Myocyte (in vitro differentiated cells): Measurements from ENCODE around the gene B3GAT3. TPM values are rescaled to one million over a fixed set of nuclear protein-coding genes. Genes with fewer than 3 reads are reported as not detected.
"Not testable (repeated sequence)": the region's sequence is repeated elsewhere in the genome, so short reads cannot be mapped to it uniquely, and the experiment has no call there.

Experiments
- DNase-seq: peaks from one replicate; pipeline ENCODE4 v3.0.0-alpha.2; 2012; ENCODE audit warnings: low read depth
- total RNA-seq: library from RNA; depleted of rRNA; stranded (reverse); fragments of >200 nt; gene quantifications from 2 replicates; pipeline ENCODE4 v1.2.3, GENCODE V29; 2014

Gene B3GAT3
- total RNA-seq, 1 donor from 2014 or later: 52.6 TPM

DNA sequence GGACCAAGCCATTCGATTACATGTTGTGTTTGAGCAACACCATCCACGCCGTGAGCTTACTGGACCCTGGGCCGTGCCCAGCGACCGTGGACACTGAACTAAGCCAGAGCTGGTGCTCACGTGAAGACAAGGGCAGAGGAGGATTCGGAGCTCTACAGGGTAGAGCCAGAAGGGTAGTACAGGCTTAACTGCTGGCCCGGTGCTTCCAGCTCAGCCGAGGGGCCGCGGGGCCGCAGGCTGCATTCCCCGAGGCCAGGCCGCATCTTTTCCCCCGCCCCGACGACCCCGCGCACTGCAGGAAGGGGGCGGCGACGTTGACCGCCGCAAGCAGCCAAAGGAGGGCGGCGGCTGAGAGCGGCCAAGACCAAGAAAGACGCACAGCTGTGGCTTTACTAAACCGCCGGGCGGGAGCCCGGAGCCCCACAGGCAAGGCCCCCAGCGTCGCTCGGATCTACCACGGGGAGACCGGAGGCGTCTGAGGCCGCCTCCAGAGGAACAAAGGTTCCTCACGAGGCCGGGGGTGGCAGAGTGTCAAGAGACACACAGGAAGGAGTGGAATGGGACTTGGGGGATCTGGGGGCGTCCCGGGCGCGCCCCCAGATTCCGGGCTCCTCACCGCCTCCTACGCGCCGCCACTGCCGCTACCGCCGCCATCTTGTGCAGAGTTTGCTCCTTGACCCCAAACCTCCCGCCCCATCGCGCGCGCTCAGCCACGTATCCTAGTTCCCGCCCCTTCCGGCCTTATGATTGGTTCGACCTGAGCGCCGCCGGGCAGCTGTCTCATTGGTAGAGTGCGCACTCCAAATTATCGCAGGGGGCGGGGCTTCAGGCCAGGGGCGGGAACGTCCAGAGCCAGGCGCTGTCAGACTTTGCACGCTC is 24.4 kb upstream of the B3GAT3 start, which contains the start of gene GANAB:
TSS of gene GANAB (minus strand) at position 668 of the 879 bp plus-strand sequence. CDS start at position 654, 14 bp downstream.
- peak; percentile 99 for DNase-seq

DNA sequence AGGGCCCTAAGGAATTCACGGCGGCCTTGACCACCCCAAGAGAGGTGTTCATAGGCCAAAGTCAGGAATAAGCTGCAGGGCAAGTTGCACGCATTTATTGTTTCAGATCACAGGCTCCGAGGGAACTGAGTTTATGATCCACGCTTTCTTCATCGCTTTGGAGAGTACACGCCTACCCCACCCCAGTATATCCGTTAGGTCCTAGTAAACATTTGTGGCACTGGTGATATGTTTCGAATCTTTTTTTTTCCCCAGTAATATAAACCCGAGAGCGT is 23.8 kb upstream of the B3GAT3 start:
- DNase-seq: no peak

DNA sequence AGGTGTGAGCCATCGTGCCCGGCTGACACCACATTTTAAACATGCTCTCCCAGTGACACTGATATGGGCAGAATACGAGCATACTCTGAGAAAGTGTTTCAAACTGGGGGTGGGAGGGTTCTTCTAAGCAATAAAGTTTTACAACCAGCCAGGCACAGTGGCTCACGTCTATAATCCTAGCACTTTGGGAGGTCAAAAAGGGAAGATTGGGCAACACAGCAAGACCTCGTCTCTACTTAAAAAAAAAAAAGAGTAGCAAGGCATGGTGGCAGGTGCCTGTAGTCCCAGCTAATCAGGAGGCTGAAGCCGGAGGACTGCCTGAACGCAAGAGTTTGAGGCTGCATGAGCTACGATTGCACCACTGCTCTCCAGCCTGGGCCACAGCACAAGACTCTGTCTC is 22.4 kb upstream of the B3GAT3 start:
- DNase-seq: no peak

DNA sequence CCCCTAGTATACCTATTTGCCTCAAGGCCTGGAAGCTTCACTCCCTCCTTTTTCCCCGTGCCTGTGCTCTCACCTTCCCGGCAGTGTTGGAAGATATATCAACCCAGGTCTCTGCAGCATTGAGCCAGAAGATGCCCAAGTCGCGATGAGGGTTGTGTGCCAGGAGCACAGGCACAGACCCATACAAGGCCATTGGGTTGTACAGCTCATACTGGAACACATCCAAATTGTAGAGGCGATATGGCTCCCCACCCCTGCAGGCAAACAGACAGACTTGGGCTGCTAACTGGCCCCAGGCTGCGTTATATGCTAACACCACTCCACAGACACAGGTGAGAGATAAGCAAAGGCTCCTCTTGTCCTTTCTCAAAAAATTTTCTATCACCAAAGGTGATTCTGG is 10.7 kb upstream of the B3GAT3 start:
- DNase-seq: no peak

DNA sequence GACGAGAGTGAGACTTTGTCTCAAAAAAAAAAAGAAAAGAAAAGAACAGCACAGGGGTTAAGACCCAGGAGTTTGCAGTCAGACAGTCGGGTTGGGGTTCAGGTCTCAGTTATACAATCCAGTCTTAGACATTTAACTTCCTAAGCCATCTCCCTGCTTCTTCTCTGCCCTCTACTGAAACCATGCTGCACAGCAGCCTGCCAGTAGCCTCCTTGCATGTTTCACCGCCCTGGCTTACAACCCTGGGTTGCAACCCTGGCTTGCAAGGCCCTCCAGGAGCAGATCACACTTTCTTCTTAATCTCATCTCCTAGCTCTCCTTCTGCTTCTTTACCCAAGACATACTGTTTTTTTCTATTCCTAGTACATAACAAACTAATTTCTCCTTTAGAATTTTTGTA is 5.9 kb upstream of the B3GAT3 start:
- DNase-seq: no peak

DNA sequence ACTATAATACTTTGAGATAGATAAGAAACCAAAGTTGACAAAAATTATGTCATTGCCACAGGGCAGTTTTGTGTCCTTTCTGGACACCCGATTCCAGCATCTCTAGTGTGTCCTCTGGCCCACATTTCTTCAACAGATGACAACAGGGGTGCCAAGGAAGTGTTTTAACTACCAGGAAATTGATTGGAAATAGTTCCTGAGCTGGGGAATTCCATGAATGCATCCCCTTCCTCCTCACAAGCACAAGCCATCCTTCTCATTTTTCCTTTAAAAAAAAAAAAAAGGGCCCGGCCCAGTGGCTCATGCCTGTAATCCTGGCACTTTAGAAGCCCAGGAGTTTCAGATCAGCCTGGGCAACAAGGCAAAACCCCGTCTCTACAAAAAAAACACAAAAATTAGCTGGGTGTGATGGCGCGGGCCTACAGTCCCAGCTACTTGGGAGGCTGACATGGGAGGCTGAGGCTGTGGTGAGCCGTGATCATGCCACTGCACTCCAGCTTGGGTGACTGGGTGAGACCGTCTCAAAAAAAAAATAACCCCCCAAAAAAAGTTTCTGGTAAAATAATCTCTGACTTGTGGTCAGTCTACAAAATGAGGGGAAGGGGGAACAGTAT is 797 bp upstream of the B3GAT3 start:
- no peak for DNase-seq

DNA sequence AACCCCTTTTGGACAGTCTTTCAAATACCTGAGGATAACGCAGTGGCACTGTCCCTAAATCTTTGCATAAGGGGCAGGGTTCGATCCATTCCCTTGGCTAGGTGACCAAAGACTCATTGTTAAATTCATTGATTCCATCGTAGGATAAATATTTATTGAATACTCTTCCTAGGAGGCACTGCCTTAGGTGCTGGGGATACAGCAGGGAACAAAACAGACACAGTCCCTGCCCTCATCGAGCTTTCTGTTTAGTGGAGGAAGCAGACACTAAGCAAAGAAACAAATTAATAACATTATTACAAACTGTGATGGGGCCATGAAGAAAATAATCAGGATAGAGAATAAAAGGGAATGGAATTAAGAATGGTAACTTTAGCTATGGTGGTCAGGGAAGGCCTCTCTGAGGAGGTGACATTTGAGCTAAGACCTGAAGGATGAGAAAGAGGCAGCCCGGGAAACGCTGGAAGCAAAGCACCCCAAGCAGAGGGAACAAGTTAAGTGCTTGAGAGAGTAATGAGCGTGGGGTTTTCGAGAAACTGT is 689 bp downstream of the B3GAT3 start:
- DNase-seq: no peak

DNA sequence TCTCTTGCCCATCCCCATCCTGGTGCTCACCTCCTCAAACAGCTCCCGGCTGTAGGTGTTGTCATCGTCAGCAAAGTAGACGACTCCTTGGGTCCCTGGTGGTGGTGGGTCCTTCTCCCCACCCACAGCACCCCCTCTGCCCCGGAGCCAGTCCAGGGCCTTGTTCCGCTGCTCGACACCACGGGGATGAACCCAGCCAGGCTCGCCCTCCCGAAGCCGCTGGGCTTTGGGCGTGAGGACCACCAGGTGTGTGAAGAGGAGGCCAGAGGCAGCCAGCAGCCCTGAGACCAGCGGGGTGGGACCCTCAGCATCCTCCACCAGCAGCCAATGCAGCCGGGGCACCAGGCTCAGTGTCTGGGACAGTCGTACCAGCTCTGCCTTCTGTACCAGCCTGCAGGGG is 4.8 kb downstream of the B3GAT3 start:
- DNase-seq: not testable (repeated sequence)

DNA sequence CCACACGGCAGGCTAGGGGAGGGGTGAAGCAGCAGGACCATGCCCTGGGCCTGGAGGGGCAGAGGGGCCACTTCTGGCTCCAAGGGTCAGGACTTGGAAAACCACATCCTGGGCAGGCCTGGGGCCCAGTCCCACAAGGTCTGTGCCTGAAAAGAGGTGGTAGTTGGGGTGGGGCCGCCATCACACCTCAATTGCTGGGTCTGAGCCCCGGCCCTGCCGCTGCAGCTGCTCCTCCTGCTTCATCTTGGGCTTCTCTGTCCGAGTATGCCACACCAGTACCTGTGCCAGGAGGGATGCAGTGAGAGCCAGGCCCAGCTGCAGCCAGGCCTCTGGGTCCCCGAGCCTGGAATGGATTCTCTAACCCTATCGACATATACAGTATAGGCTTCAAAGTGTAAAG is 6.3 kb downstream of the B3GAT3 start:
- no peak for DNase-seq

DNA sequence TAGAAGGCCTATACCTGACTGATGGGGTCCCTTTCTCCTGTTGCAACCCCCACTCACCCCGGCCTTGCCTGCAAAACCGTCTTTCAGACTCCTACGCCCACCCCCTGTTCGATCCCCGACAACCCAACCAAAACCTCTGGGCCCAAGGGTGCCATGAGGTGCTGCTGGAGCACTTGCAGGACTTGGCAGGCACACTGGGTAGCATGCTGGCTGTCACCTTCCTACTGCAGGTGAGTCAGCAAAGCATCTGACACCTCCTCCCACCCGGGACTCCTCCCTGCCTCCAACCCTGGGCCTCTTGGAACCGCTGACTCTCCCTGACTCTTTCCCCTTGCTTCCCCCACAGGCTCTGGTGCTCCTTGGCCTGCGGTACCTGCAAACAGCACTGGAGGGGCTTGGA is 7.5 kb downstream of the B3GAT3 start:
- no peak for DNase-seq

DNA sequence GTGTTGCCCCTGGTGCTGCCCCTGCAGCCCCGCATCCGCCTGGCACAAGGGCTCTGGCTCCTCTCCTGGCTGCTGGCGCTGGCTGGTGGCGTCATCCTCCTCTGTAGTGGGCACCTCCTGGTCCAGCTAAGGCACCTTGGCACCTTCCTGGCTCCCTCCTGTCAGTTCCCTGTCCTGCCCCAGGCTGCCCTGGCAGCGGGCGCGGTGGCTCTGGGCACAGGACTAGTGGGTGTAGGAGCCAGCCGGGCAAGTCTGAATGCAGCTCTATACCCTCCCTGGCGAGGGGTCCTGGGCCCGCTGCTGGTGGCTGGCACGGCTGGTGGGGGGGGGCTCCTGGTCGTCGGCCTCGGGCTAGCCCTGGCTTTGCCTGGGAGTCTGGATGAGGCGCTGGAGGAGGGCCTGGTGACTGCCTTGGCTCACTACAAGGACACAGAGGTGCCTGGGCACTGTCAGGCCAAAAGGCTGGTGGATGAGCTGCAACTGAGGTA is 8.5 kb downstream of the B3GAT3 start:
- no peak for DNase-seq

DNA sequence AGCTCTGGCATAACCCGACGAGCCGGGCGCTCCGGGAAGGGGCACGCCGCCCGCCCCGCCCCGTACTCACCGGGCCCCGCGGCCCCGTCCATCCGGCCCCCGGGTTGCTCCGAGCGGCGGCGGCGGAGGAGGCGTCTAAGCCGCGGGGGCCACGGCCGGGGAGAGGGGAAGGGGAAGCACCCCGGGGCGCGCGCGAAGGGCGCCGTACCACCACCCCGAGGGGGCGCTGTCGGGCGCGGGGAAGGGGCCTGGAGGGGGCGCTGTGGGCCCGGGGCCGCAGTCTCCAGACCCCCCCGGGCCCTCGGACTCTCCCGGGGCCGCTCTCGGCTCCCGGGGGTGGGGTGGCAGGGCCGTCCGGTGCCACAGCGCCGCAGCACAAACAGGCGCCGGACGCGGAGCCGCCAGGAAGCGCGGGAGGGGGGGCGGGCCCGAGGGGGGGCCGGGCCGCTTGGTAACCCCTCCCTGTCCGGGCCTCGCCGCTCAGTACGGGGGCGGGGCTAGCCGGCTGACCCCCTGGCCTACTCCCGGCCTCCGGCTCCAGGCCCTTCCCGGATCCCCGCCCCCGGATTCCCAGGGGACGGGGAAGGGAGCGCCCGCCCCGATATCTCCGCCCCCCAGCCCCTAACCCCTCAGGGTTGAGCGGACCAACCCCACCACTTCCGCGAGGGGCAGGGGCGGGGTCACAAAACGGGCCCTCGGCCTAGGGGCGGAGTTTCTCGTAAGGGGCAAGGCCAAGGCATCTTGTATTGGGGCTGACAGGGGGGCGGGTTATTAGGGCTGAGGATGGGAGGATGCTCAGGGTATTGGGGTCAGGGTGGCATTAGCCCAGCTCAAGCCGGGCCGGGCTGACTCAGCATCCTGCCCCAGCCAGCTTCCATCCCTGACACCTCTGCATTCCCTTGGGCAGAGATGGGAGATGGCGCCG is 9.2 kb downstream of the B3GAT3 start, which contains the start of the genes EML3 and ROM1:
TSS of gene EML3 (minus strand) at position 410 of the 925 bp plus-strand sequence. CDS start at position 92, 318 bp downstream.
TSS of gene ROM1 (plus strand) at position 892 of the 925 bp plus-strand sequence. CDS start at position 917, 25 bp downstream.
- peak; percentile 90 for DNase-seq

DNA sequence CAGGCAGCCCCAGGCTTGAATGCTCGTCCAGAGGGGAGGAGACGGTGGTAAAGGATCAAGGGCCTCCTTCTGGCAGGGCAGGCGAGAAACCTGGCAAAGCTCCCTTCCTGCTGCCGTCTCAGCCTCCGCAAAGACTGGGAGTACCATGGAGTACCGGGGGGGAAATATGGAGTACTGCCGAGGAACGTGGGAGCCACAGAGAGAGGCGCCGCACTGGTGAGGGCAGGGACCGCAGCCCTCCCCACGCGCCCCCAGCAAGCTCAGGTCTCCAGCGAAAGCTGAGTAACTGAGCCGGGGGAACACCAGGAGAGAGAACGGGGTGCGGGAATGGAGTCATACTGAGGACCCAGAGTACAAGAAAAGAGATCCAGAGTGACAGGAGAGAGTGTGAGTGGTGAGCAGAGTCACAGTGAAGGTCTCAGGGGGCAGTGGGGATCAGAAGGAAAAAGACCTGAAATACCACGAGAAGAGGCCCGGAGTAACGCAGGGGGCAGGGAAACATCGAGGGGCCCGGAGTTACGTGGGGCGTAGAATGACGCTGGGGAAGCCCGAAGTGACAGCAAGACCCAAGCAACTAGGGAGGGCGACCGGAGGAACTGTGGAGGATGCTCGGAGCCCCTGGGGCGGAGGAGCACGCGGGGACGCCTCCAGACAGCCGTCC is 10.0 kb downstream of the B3GAT3 start:
- DNase-seq: peak; percentile 68

DNA sequence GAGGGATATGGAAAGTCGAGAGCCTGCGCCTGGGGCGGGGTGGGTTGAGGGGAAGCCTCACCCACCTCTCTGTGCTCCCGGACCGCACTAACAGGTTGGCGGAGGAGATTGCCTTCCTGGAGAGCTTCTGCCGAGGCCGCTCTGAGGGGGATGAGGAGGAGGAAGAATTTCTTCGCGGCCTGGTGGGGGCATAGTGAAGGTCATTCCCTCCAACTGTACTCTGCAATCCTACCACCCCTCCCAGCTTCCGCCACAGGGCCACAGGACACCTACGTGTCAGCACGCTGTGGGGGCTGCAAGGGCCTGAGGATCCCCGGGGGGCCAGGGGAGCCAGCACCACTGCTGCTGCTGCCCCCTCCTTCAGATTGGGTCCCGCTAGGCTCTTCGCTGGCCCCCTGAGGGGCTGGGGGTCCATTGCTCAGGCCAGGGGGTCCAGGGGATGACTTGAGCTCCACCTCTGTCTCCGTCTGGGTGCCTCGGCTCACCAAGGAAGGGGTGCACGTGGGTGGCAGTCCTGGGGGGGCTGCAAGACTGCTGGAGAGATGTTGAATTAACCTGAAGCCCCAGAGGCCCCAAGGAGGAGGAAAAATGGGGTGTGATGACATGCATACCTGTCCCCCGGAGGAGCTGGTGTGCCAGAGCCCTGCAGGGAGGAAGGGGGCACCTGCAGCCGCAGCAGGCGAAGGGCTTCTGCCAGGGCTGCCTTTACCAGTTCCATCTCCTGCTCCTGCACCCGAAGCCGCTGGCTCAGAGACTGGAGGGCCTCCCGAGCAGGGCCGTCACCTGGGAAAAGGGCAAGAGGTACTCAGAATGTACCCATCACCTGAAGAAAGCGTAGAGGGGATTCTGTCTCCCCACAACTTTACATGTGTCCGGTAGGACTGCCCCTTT is 10.7 kb downstream of the B3GAT3 start:
- DNase-seq: no peak

DNA sequence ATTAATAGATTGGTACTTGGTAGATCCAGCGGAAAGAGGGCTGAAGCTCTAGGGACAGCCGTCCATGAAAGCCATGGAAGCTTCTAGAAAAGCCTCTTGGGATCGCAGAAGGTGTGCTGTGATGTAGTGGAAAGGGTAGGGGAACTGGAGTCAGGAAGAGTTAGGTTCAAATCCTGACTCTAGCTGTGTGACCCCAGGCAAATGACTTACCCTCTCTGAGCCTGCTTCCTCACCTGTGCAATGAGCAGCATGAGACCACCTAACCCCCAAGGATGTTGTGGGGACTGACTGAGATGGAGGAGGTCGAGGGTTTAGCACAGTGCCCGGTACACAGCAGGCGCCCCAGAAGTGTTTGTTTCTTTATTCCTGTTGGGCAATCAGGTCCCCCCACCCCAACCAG is 11.4 kb downstream of the B3GAT3 start:
- DNase-seq: no peak

DNA sequence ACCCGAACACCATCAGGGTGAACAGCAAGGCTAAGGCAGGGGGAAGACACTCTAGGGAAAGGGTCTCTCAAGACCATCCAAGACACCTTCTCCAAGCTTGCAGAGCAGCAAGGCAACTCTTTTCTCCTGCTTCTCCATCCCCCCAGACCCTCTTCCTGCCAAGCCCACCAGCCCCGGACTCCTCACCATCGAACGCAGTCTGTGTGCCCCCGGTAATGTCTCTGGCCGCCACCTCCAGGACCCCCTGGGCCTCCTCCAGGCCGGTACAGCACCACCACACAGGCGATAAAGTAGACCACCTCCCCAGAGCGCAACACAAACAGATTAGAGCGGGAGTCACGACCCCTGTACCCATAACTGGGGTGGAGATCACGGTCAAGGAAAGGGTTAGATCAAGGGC is 13.0 kb downstream of the B3GAT3 start:
- no peak for DNase-seq

DNA sequence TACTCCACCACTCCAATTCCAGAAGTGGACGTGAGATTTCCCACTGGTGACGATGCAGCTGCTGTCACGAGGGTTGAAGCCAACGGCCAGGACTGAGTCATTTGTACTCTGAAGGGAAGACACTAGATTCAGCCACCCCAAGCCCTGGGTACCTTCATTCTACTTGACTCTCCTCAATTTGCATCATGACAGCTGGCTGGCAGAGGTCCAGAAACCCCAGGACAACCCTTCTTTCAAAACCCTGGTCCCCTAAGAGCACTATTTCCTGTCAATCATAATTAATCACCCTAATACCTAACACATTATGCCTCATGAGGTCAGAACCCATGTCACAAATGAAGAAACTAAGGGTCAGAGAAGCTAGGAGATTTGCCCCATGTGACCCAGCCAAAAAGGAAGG is 14.1 kb downstream of the B3GAT3 start:
- DNase-seq: peak; percentile 56

DNA sequence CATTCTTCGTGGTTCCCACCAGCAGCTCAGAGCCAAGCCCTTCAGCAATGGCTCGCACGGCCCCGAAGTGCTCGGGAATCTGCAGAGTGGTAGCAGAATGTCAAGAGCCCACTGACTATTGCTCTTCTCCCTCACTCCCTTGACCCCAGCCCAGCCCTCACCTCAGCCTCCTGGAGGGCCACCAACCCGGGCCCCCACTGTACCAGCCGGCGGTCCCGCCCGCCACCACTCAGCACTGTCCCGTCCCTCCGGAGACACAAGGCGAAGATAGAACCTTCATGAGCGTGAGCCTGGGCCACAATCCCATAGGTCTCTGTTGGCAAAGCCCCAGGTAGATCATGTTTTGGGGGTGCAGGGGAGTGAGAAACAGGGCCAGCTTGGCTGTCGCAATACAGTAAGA is 15.9 kb downstream of the B3GAT3 start:
- no peak for DNase-seq

DNA sequence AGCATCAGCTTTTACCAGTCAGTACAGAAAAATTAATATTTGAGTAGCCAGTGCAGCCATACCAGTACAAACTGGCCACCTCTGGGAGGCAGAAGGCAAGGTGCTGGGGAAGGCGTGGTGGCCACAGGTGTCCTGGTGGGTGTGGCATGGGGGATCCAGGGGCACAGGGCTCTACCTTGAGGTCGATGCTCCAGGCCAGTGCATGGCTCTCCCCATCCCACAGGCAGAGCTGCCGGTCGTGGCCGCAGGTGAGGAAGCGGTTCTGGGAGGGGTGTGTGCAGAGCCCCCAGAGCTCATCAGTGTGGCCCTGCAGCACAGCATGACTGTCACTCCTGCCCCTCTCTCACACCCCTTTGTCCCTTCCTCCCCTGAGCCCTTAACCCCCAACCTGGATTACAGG is 16.3 kb downstream of the B3GAT3 start:
- no peak for DNase-seq
